ENCODE results near the gene SLC47A1.

- no peak for TF ChIP-seq CTCF (IDR thresholded peaks at IDR 0.05 in 4 of 5, conservative IDR thresholded peaks at IDR 0.05 in 1 of 5)
- no peak for TF ChIP-seq POLR2A (IDR thresholded peaks at IDR 0.05)
Observed at GRCh38 chr17:19501219-19501618, 32.4 kb upstream of the SLC47A1 start.
